NCI-H128 (cell line): Measurements from ENCODE around the gene NOVA1.

Experiments used
- DNase-seq: peaks from one replicate; lab custom pipeline; 2025; ENCODE audit not compliant: unreplicated experiment; lab: John Stamatoyannopoulos, UW

The NOVA1 gene

GRCh38 chr14:26463136-26463535 is 134.7 kb downstream of the NOVA1 start:
- DNase-seq, result no peak

GRCh38 chr14:26454105-26454504 is 143.7 kb downstream of the NOVA1 start:
- DNase-seq, result no peak

DNA sequence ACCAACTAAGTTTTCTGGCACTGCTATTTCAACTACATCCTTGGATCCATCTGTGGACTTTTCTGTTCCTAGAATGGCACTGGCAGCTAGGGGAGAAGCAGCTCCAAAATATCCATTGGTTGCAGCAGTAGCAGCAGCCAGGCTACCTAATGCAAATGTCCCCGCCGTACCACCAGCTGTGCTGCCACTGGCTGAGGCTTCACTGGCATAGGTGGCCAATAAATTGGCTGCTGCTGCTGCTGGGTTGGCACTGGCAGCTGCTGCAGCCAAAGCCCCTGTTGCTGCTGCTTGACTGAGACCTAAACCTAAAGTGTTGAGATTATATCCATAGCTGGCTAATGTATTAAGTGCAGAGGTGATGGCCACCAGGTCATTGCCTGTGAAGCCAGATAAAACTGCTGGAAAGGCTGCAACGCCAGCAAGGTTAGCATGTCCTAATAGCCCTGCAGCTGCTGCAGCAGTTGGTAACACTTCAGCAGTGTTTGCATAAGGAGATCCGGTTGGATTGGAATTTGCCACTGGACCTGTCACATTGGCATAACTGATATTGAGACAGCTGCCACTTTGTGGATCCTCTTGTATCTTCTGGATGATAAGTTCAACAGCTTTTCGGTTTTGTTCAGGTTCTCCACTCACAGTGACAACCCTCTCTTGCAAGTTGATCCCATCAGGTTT is 149.5 kb downstream of the NOVA1 start:
- DNase-seq, result no peak

DNA sequence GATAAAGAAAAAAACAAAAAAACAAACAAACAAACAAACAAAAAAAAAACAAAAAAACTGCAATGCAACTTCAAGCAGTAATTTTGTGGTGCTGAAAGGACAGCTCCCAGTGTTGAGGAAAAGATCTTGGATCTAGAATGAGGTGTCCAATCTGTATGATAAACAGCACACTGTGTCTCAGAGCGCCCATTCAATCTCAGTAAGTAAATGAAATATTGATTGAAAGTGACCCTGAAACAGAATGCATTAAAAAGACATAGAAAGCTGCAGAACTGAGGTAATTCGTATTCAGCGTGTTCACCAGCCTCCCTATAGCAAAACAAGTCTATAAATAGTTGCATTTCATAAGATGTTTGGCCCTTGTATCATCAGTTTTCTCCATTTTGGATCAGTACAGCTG is 153.0 kb downstream of the NOVA1 start:
- DNase-seq, result no peak

DNA sequence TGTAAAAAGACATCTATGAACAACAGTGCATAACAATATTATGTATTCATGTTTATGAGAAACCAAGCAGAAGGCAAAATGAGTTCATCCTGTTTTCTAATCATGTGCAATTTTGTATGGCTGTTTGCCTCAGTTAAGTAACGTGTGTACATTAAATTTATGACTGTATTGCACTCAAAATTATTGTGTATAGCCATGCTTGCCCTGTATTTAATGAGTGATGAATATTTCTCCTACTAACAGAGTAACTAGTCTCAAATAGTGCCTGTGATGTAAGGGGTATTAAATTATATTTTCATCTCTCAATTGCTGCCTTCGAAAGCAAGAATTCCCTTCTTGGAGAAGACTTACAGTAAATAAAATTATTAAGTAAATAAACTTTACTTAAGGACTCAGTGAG is 154.2 kb downstream of the NOVA1 start:
- no peak for DNase-seq

DNA sequence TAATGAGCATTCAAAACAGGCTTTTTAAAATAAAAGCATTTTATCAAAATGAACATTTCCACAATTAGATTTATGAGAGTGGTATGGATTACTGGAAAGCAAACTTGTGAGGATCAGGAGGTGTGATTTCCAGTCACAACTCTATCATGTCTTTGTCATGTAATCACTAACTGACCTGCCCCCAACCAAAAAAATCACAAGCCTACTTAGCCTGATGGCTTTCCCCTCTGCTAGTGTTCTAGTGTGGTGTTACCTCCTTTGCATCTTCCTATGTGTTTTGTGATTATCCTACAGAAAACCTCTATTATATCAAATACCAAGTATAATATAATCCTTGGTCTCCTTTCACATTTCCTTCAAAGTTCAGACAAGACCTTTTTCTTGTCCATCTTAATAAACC is 168.6 kb downstream of the NOVA1 start:
- no peak for DNase-seq

DNA sequence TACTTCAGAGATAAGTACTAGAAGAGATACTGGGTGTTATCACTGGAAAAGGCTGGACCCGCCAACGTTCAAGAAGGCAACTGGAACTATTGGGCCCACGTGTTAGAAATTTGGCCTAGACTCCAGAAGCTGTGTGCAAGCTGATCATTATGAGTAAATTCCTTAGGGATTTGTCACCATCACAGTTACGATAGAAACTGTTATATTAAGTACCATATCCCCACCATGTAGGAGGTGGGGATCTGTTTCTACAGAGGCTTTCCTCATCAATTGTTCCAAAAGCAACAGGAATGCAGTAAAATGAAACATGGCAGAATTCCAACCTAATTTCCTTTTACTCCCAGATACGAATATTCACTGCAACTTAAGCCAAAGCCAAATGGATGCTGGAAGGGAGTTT is 170.7 kb downstream of the NOVA1 start:
- no peak for DNase-seq

- DNase-seq, result no peak
Measured at GRCh38 chr14:26424537-26424936, 173.3 kb downstream of the NOVA1 start.

DNA sequence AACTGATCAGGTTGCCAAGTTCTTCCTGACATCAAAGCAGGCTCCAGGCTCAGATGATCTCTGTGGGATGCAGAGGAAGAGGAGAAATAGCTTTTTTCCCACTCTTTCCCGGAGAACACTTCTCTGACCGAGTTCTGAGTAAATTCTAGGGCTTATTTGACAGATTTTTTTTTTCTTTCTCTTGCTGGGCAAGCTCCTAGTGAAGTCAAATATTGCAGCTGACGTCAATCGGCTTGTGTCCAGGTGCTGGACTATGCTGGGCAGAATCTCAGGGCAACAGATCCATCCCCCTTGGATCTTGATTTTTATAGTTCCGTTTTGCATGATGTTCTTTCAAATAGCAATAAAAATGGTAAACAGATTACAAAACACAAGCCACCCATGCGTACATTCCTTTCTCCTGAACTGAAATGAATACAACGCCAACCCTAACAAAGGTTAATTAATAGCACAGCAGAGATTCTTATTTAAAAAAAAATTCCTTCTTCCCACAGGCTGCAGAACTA is 182.2 kb downstream of the NOVA1 start:
- DNase-seq, result no peak

DNA sequence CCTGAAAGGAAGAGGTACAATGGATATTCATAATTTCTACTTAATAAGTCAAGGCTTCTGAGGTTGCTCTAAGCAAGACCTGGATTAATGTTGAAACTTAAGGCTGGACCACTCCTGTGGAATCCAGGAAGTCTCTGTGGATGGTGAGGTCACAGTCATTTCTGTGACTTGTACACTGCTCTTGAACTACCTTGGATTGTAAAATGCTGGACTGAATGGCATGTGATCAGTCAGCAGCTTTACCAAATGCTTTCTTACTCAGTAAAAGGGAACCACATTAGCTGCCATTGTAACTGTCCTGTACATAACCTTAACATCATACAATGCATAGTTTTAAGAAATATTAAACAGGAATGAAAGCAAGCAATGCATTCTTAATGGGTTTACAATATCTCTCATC is 182.9 kb downstream of the NOVA1 start:
- no peak for DNase-seq

DNA sequence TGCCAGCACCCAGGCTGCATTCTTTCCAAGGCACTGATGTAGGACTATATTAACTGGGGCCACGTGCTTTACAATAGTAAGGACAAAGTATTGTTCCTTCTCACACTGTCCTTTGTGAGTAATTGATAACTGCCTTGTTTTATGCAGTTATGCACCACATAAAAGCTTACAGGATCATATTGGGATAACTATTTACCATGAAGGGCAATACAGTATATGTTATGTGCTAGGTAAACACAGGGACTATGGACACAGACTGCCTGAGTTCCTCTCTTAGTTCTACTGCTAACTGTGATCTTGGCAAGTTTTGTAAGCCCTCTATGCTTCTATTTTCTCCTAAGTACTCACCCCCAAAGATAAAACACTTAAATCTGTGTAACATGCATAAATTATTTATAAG is 183.7 kb downstream of the NOVA1 start:
- DNase-seq, result no peak

DNA sequence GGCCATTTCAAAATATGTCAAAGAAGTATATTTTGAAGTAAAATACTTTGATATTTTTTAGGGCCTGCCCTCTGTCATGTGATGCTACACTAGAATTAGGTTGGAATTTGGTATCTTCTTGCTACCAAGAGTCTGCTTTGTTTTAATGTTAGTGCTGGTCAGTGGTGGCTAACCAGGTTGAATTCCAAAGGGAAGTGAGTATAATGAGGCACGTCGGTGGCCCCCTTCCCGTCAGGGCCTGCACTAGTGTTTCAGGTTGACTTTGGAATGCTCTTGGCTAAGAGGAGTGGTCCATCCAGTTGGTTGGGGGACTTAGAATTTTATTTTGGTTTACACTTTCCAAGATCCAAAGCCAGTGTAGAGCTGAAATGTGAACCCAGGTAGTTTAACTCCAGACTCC is 185.4 kb downstream of the NOVA1 start:
- DNase-seq, result no peak

DNA sequence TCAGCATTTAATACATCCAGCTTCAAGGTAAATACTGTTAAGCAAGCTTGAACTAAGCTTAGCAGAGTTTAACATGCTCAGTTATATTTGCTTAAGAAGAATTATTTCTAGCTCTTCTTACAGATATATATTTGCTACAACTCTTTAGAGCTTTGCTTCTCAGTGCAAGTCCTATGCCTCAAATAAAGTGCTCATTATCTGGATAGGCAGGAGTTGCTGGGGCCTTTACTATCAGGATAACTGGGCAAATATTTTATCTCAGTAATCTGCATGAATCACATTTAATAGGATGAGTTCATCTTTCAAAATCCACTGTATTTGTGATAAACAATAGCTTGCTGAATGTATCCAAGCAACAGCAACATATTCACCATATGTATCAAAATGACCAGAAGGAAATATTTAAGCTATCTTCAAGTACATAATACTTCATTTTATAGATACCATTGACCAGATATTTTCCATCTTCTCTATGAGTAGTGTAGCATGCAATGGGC is 187.6 kb downstream of the NOVA1 start:
- no peak for DNase-seq

- no peak for DNase-seq
Measured at GRCh38 chr14:26404927-26405326, 192.9 kb downstream of the NOVA1 start.

DNA sequence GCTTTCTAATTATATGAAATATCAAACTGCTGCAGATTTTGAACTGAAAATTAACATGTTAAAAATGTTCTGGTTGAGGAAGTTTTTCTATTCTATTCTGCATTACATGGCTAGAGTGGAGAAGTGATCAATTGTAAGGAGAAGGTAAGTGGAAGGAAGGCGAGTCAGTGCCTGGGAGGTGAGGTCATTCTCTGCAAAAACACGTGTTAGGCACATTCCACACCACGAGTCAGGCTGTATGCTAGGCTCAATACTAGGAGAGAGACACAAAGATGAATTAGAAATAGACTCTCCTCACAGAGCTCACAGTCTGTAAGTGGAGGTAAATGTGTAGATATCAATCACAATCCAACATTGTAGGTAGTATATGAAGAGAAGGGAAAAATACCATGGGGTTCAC is 194.1 kb downstream of the NOVA1 start:
- no peak for DNase-seq

DNA sequence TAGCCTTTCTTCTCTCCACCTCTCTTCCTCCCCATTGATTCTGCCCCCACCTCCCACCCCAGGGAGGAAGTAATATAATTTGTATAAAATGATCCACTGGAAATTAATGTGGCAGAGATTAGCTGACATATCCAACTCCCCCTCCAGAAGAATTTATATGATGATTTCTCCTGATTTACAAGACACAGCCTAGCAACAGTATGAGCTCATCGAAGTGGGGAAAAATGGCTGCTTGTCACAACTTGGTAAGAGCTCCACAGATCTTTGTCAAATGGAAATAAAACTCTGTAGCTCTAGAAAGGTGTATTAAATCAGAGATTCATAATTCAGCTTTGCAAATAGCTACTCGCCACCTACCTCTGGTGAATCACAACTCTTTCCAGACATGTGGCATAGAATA is 195.7 kb downstream of the NOVA1 start:
- no peak for DNase-seq

DNA sequence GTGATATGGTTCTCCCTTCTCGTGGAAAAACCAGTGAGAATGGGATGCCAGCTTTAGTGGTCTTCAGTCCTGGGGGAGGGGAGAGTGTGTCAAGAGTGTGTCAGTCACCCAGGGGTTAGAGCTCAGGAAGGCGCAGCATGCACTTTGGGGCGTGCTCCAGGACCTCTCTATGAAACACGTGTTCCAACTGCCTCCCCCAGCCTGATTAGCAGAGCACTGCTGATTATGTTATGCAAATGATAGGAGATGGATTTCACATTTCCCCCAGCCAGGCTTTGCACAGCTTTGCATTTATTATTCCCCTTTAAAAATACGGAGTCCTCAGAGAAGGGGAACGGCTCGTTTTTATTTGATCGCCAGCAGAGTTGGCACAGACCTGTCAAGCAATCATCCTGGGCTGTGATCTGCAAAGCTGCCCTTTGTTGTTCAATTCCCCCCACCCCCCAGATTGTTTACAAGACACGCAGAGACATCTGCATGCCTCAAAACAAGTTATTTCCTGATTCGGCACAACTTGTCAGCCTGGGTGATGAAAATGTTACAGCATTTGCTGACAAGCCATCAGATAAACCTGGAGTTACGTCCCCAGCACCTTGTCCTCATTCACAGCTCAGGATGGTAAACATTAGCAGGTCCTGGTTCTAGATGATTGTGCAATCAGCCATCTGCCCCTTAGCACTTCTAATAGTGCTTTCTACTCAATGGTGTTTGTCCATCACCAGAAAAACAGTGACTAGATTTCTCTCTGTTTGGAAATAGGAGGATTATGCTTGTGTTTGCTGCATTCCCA is 196.5 kb downstream of the NOVA1 start:
- DNase-seq, result no peak

GRCh38 chr14:26400373-26400772 is 197.5 kb downstream of the NOVA1 start:
- DNase-seq, result no peak

- DNase-seq, result no peak
Measured at GRCh38 chr14:26398616-26399015, 199.2 kb downstream of the NOVA1 start.
